ENCODE measurements around the gene CCDC85C.

The CCDC85C gene

DNA sequence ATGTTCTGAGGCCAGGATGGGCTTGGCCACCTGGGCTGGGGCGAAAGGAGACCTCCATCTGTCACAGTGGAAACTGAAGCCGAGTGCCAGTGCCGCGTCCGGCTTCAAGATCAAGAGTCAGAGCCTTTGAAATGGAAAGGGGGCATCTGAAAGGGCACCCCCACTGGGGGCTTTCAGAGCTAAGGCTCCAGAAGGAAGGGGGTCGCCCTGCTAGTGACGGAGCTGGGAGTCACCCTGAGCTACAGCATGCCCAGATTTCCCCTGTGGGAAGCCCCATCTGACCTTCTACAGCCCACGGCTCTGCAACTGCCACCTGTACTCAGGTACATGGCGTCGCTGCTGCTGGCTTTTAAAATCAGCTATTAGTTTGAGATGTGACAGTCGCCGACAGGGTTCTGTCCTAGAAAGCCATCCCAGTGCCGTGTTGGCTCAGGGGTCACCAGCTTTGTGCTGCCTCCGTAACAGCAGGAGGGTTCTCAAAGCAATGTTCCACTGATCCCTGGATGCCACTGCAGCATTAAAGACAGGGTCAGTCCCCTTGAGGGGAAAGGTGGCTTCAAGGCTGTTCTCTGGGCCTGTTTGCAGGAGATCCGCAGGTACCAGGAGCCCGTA lies 91.3 kb downstream of the CCDC85C start:
- no peak for DNase-seq (ENCODE audit: low read depth)
- TF ChIP-seq CTCF (IDR thresholded peaks at IDR 0.05; ENCODE audit: low read length, missing control alignments): no peak
- no peak overlapping the region for H3K4me3 ChIP-seq (replicated peaks; ENCODE audit: low read depth, low read length)

DNA sequence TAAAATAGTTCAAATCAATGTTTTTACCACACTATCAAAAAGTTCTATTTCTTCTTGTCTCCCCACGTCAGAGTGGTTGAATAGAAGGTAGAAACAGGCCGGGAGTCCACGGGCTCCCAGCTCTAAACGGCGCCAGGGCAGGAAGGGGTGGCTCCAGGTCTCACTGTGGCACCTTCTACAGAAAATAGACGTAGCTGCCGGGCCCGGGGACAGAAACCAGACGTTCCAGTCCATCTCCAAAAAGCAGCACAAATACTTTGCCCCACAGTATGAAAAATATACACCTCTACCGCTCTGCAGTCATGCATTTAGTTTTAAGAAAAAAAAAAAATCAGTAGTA lies 91.9 kb downstream of the CCDC85C start:
- TF ChIP-seq CTCF (IDR thresholded peaks at IDR 0.05; ENCODE audit: low read length, missing control alignments): no peak
- H3K4me3 ChIP-seq (replicated peaks; ENCODE audit: low read depth, low read length): no peak overlapping the region
- DNase-seq (ENCODE audit: low read depth): no peak

DNA sequence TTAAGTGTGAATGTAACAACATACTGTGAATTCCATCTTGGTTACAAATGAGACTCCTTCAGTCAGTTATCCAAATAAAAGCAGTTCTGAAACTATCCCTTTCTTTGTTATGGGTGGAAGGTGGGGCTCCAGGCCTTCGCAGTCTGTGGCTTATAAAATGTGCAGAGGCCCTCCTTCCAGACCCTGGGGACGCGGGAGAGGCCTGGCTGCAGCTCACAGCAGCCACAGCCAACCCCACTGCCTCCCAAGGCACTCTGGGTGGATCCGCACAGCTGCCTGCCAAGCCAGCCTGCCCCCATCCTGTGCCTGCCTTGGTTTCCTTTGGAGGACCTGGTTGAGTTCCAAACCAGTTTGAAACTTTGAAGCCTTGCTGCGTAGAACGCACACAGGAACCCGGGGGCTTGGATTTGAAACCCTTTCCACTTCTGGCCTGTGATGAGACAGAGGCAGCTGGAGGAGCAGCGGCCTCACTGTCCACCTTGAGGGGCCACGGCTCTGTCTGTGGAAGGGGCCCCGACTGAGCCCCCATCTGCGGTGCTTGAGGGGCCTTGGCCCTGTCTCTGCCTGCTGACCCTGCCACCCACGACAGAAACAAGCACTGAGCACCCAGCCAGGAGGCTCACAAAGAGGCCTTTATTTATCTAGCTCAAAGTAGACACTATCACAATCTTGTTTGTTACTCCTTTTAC lies 92.4 kb downstream of the CCDC85C start:
- DNase-seq (ENCODE audit: low read depth): no peak
- TF ChIP-seq CTCF (IDR thresholded peaks at IDR 0.05; ENCODE audit: low read length, missing control alignments): no peak
- H3K4me3 ChIP-seq (replicated peaks; ENCODE audit: low read depth, low read length): no peak overlapping the region

DNA sequence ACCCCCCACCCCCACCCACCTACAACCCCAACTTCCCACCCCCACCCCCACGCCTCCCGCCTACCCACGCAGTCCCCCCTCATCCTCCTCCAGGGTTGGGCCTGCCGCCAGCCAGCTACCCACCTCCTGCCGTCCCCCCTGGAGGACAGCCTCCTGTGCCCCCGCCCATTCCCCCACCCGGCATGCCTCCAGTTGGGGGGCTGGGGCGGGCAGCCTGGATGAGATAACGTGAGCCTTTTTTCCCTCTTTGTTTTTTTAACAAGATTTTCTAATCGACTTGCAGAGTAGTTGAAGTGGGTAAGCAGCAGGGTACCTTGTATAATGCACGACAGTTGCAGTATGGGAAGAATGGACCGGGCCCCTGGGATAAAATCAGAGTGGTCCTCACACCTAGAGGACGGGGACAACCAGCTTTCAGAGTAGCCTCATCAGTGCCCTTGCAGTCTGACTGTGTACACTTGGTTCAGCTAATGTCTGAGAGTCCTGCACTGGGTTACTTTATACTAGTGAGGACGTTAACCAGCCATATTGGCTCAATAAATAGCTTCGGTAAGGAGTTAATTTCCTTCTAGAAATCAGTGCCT lies 93.4 kb downstream of the CCDC85C start:
- H3K4me3 ChIP-seq (replicated peaks; ENCODE audit: low read depth, low read length): no peak overlapping the region
- no peak for DNase-seq (ENCODE audit: low read depth)
- no peak for TF ChIP-seq CTCF (IDR thresholded peaks at IDR 0.05; ENCODE audit: low read length, missing control alignments)

- DNase-seq (ENCODE audit: low read depth): no peak
- no peak for TF ChIP-seq CTCF (IDR thresholded peaks at IDR 0.05; ENCODE audit: low read length, missing control alignments)
- H3K4me3 ChIP-seq (replicated peaks; ENCODE audit: low read depth, low read length): no peak overlapping the region
Observed at GRCh38 chr14:99509871-99510555, 94.0 kb downstream of the CCDC85C start.

GRCh38 chr14:99508896-99509629 lies 94.9 kb downstream of the CCDC85C start:
- TF ChIP-seq CTCF (IDR thresholded peaks at IDR 0.05; ENCODE audit: low read length, missing control alignments): no peak
- no peak overlapping the region for H3K4me3 ChIP-seq (replicated peaks; ENCODE audit: low read depth, low read length)
- DNase-seq (ENCODE audit: low read depth): no peak
